IPS DF 6.9 (cell line): Measurements from ENCODE around the gene TM9SF1.

Source experiments
- DNase-seq: peaks from one replicate; pipeline ENCODE4 v3.0.0-alpha.2; 2013; ENCODE audit warnings: low read depth, low spot score
- H3K27ac ChIP-seq: one replicate; pipeline ENCODE4 v1.5.1; 2013; ENCODE audit warnings: low read length, control low read depth
- H3K27me3 ChIP-seq: 2 replicates; pipeline ENCODE4 v1.6.1; 2013; ENCODE audit warnings: mild to moderate bottlenecking, low read length; ENCODE audit not compliant: control insufficient read depth, insufficient read depth
- H3K36me3 ChIP-seq: 2 replicates; pipeline ENCODE4 v1.6.1; 2013; ENCODE audit warnings: low read length; ENCODE audit not compliant: control insufficient read depth, insufficient read depth
- H3K4me1 ChIP-seq: 2 replicates; pipeline ENCODE4 v1.6.1; 2013; ENCODE audit warnings: low read length; ENCODE audit not compliant: control insufficient read depth, insufficient read depth
- H3K4me3 ChIP-seq: 2 replicates; pipeline ENCODE4 v1.5.1; 2013; ENCODE audit warnings: mild to moderate bottlenecking, low read length
- H3K9me3 ChIP-seq: 2 replicates; pipeline ENCODE4 v1.6.1; 2013; ENCODE audit warnings: low read length, inconsistent platforms; ENCODE audit not compliant: control insufficient read depth, insufficient read depth
- WGBS: extraction: QIAGEN DNeasy Blood & Tissue Kit; methylation state at CpG from one replicate; pipeline ENCODE4 v1.1.7; 2013; ENCODE audit warnings: mixed read lengths, missing lambda C conversion rate; ENCODE audit not compliant: insufficient read length, insufficient coverage; 5-methylcytosine and 5-hydroxymethylcytosine counted together

TM9SF1 gene

DNA sequence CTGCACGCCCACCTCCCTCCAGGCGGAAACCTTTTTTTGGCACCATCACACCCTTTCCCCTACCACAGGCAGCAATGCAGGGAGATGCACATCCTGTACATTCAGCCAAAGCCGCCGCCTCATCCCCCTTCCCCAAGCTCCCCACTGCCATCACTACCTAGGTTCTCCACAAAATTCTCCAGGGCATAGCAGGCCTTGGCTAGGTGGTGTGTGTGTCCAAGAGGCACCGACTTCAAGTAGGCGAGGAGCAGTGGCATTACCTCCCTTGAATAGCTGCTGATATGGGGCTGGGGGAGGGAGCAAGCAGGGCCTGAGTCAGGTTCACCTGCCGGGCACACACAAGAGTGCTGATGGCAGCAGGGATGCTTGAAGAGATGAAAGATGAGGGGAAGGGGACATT, 10.2 kb downstream of the TM9SF1 start:
- Histone ChIP-seq H3K27me3 (no peaks in the 10 kb centered on the region), H3K4me3 (no peak overlapping the region), H3K27ac (no peak overlapping the region), H3K36me3 (peaks cover 51% of the 10 kb centered on the region), H3K4me1 (no peaks in the 10 kb centered on the region), H3K9me3 (no peaks in the 10 kb centered on the region)
- no CpG with 5 or more reads among the region's 7 CpGs for WGBS
- DNase-seq = no peak

DNA sequence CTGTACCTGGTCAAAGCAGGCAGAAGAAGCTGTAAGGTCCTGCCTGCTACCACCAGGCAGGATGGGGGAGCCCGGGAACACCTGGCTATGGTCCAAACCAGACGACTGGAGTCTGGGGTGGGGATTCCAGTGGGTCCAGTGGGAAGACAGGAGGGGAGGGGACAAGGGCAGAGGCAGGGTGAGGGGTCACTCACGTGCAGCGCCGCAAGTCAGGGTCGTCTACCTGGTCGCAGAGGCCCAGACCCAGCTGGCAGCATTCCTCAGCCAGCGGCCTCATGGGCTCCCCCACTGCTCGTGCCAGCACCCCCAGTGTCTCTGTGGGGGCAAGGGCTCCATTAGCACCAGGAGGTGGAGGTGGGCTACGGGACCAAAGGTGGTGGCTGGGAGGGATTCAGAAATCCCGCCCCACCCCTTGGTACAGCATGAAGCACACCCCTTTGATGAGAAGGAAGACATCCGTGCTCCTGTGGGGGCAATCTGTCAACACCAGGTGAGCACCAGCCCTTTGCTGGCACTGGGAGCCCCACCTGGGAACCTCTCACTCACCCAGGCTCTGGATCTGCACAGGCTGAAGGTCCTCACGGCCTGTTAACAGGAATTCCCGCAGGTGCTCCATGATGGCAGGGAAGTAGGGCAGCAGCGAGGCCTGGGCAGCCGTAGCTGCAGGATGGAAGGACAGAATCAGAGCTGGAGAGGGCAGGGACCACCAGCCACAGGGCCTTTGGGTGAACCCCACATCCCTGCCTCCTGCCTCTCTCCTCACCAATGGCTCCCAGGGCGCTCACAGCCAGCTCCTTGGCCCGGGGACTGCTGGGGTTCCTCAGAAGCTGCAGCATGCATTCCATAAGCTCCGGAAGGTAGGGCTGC, 10.9 kb downstream of the TM9SF1 start:
- no peaks in the 10 kb centered on the region for H3K27me3 ChIP-seq

DNA sequence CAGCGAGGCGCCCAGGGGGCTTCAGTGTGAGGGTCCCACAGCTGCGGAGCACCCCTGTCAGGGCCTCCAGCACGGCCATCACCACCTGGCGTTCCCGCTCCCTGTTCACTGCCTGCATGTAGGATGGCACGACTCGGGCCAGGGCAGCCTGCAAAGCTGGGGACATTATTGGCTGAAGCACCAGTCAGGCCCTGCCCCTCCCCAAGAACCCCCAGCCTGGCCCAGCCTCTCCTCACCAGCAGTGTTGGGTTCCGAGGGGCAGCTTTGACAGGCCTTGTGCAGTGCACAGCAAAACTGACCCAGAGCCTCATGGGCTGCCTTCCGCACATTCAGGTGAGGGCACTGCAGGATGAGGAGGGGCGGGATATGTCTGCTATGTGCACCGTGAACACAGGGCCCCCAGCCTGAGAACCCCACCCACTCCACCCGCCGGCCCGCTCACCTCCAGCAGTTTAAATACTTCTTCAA, 12.2 kb downstream of the TM9SF1 start:
- no peak for DNase-seq
- H3K36me3 ChIP-seq = peaks cover 64% of the 10 kb centered on the region
- no CpG with 5 or more reads among the region's 15 CpGs for WGBS

More for the DNA sequence above, 10.9 kb downstream of the TM9SF1 start:
- Histone ChIP-seq H3K4me1 (no peaks in the 10 kb centered on the region), H3K27ac (no peak overlapping the region), H3K4me3 (no peak overlapping the region), H3K9me3 (no peaks in the 10 kb centered on the region), H3K36me3 (peaks cover 58% of the 10 kb centered on the region)
- WGBS = no CpG with 5 or more reads among the region's 19 CpGs
- no peak for DNase-seq

DNA sequence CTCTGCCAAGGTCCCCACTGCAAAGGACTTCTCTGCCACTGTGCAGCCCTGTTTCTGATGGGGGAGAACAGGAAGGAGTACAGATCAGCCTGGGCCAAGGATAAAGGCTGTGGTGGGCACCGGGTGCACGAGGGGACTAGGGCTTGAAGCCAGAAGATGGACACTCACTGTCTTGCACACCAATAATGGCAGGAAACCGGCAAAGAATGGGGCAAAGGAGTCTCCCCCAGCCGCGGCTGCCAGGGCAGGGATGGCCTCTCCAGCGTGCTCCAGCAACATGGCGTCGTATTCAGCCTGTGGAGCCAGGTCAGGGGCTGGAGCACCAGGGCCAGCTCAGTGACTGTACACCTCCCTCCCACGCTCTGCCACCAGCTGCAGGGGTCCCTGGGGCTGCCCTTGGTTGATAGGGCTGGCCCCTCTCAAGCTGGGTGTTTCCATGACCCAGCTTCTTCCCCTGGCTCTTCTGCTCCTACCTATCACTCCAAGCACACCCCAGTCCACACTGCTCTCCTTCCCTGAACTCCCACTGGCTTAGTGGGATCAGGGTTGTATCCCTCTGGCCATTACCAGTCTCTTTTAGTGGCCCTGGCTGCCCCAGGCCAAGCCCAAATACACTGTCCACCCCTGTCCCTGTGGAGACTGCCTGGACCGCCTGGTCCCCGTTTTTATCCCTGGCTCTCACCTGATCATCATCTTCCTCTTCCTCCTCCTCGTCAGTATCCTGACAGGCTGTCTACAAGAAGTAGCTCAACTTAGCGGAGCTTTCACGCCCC, 12.9 kb downstream of the TM9SF1 start:
- Histone ChIP-seq H3K36me3 (peaks cover 67% of the 10 kb centered on the region), H3K27me3 (no peaks in the 10 kb centered on the region), H3K4me1 (no peaks in the 10 kb centered on the region), H3K27ac (no peak overlapping the region), H3K9me3 (no peaks in the 10 kb centered on the region), H3K4me3 (no peak overlapping the region)
- no CpG with 5 or more reads among the region's 14 CpGs for WGBS
- no peak for DNase-seq

More for the DNA sequence above, 12.2 kb downstream of the TM9SF1 start:
- H3K27me3 ChIP-seq = no peaks in the 10 kb centered on the region
- no peak overlapping the region for H3K4me3 ChIP-seq
- H3K9me3 ChIP-seq = no peaks in the 10 kb centered on the region
- no peak overlapping the region for H3K27ac ChIP-seq
- H3K4me1 ChIP-seq = no peaks in the 10 kb centered on the region

DNA sequence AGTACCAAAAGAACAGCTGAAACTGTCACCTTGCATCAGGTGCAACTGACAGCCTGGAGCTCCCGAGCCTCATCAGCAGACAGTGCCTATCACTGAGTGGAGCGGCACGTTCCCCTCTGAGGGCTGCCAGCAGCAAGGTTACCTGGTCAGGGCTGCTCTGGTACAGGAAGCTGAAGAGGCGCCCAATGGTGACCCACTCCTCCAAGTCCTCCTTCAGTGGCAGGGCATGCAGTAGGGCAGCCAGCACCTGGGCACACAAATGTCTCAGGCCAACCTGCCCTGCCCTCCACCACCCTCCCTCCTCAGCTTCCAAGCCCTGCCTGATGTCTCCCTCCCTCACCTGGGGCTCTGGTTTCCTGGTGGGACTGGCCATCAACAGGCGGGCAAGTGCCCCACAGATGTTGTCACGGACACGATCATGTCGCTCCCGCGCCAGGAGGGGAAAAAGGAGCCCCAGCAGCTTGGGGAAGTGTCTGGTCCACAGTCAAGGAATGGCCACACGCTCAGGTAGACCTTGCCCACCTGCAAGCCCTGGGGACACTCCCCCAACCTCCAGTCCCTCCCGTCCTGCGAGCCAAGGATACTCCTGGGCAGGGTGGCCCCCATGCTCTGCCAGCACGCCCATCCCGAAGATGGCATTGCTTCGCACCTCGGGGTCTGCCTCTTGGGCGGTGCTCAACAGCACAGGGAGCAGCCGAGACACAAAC, 13.7 kb downstream of the TM9SF1 start:
- no peak overlapping the region for H3K4me3 ChIP-seq
- H3K9me3 ChIP-seq = no peaks in the 10 kb centered on the region
- H3K27ac ChIP-seq = no peak overlapping the region
- peaks cover 67% of the 10 kb centered on the region for H3K36me3 ChIP-seq
- no peak for DNase-seq
- WGBS = no CpG with 5 or more reads among the region's 19 CpGs
- no peaks in the 10 kb centered on the region for H3K27me3 ChIP-seq
- H3K4me1 ChIP-seq = no peaks in the 10 kb centered on the region

DNA sequence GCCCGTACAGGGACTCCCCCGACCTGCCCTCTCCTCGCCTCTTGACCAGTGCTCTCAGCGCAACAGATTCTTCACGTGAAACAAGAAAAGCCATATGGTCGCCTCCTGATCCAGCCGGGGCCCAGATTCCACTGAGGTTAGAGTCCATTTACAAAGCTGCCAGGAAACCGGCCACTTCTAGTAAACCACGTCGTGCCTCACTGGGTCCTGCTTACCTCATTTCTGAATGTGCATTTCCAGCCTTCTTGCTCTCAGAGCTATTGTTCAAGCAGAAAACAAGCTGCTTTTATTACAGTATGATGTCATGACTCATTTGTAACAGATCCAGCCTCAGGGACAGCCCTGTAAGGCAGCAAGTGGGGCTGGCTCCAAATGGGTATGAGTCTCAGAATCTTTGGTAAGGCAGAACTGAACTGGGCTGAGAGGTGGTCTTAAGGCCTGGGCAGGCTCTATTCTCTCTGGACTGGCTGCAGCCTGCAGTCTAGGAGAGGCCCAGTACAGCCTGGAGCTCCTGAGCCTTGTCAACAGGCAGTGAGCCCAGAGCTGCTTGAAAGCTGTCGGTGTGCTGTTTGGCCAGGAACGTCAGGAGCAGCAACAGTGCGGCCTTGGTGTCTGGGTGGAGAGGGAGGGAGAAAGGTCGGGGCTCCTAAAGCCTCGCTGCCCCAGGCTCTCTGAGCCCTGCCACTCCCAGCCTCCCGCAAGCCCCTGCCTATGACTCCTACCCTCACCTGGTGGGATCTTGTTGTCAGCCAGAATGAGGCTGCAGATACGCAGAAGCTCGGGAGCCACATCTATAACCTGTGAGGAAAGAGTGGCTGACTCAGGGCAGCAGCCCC, 15.1 kb downstream of the TM9SF1 start:
- Histone ChIP-seq H3K9me3 (no peaks in the 10 kb centered on the region), H3K36me3 (peaks cover 57% of the 10 kb centered on the region), H3K27ac (no peak overlapping the region), H3K4me1 (no peaks in the 10 kb centered on the region), H3K27me3 (no peaks in the 10 kb centered on the region), H3K4me3 (no peak overlapping the region)
- WGBS = no CpG with 5 or more reads among the region's 18 CpGs
- no peak for DNase-seq

DNA sequence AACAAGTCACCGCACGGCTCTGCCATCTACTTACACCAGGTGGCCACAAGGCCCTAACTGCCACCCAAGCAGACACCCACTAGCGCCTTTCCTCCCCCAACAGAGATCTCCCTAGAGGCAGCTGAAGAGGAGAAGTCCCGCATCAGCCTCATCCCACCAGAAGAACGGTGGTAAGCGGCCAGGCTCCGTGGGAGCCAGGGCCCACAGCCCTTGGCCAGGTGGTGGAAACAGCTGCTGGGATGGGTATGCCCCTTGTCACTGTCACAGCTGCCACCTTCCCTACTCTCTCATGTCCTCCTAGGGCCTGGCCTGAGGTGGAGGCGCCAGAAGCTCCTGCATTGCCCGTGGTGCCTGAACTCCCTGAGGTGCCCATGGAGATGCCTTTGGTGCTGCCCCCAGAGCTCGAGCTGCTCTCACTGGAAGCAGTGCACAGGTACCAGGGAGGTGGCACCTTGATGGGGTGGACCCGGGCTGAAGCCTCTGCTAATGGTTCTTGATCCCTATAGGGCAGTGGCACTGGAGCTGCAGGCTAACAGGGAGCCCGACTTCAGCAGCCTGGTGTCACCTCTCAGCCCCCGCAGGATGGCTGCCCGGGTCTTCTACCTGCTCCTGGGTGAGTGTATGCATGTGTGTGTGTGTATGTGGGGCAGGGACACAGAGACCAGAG, 15.8 kb downstream of the TM9SF1 start:
- Histone ChIP-seq H3K36me3 (peaks cover 50% of the 10 kb centered on the region), H3K27ac (no peak overlapping the region), H3K9me3 (no peaks in the 10 kb centered on the region), H3K27me3 (no peaks in the 10 kb centered on the region), H3K4me1 (no peaks in the 10 kb centered on the region), H3K4me3 (no peak overlapping the region)
- no peak for DNase-seq
- no CpG with 5 or more reads among the region's 14 CpGs for WGBS

DNA sequence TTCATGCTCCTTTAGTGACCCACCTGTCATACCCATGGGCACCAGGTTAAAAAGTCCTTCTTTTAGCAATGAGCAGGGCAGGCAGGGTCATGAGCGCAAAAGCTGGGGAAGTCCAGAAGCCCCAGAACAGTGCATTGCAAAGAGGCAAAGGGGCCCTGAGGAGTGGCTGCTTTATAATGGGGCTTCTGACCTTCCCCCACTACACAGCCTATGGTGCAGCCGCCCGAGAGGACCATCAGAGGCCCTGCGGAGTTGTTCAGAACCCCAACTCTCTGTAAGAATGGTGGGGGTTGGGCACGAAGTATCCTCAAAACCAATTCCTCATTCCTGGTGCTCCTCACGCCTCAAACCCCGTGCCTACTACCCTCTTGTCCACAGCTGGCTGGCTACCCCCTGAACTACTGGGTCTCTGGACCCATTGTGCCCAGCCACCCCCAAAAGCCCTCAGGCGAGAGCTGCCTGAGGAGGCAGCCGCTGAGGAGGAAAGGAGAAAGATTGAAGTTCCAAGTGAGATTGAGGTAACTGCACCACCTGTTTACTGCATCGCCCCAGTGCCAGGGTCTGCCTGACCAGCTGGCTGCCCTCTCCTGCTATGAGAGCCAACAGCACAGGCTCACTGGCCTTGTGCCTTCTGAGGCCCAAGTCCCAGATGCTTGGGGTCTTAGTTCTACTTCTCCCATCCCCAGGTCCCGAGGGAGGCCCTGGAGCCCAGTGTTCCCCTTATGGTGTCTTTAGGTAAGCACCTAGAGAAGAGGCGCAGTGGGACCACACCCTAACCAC, 16.7 kb downstream of the TM9SF1 start:
- no peak for DNase-seq
- Histone ChIP-seq H3K4me3 (no peak overlapping the region), H3K27me3 (no peaks in the 10 kb centered on the region), H3K9me3 (no peaks in the 10 kb centered on the region), H3K4me1 (no peaks in the 10 kb centered on the region), H3K36me3 (peaks cover 42% of the 10 kb centered on the region), H3K27ac (no peak overlapping the region)
- WGBS = no CpG with 5 or more reads among the region's 12 CpGs

DNA sequence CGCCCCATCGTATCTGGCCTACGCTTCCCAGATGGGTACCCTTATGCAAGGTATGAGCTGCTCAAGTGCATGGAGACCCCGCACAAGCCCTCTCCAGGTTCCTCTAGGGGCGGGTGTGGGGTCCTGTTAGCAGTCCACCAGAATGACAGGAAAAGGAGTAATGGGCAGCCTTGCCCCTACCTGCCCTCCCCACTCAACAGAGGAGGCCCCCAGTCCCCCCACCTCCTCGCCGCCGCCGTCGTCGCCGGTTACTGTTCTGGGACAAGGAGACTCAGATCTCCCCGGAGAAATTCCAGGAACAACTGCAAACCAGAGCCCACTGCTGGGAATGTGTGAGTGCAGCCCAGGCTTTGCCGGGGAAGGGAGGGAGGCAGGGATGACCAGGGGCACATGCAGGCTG, 17.4 kb downstream of the TM9SF1 start:
- no peak for DNase-seq
- peaks cover 42% of the 10 kb centered on the region for H3K36me3 ChIP-seq
- H3K27ac ChIP-seq = no peak overlapping the region
- no peaks in the 10 kb centered on the region for H3K27me3 ChIP-seq
- H3K9me3 ChIP-seq = no peaks in the 10 kb centered on the region
- H3K4me3 ChIP-seq = no peak overlapping the region
- no peaks in the 10 kb centered on the region for H3K4me1 ChIP-seq
- WGBS = no CpG with 5 or more reads among the region's 14 CpGs
